Brain pericyte (primary cell): ENCODE data around the gene MYO1A.
"Not testable (repeated sequence)": the region's sequence is repeated elsewhere in the genome, so short reads cannot be mapped to it uniquely, and the experiment has no call there.

ENCODE experiments used
- DNase-seq: peaks from one replicate; pipeline ENCODE4 v3.0.0-alpha.2; 2012; ENCODE audit warnings: low read depth, low spot score

MYO1A gene

GRCh38 chr12:57087691-57088353 lies 37.9 kb upstream of the MYO1A start:
- DNase-seq, result peak; percentile 76

- DNase-seq, result no peak
These were observed 37.2 kb upstream of the MYO1A start for GRCh38 chr12:57087010-57087690.

- DNase-seq, result no peak
These were observed 36.6 kb upstream of the MYO1A start for GRCh38 chr12:57086493-57087009.

DNA sequence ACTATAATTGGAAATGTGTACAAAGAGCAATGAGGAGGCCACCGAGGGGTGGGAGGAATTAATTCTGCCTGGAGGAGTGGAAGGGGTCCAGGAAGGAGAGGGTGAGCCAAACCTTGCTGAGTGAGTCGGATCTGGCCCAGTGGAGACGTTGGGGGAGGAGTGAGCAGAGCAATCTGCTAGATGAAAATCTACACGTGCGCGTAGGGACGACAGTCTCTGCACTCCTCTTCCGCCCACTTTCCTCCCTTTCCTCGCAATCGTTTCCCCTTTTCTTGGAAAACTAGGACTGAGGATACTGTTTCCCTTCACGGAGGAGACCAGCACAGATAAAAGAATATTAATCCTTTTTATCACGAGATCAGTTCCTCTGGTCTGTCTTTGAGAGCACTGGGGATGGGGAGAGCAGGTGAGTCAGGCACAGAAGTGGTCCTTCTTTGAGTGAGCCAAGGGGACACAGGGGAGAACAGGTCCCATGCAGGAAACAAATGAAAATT lies 36.1 kb upstream of the MYO1A start:
- DNase-seq, result no peak

DNA sequence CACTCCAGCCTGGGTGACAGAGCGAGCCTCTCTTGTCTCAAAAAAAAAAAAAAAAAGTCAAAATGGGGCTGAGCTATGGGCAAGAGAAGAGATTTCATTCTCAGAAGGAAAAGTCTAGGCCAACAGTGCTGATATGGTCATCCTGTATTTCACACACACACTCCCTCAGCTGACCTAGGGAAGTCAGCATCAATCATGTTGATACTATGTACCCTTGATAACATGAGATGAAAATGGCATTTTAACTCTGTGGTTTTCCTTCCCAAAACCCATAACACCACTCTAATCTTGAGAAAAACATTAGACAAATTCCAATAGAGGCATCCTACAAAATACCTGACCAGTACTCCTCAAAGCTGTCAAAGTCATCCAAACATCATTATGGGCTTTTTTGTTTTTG lies 30.9 kb upstream of the MYO1A start:
- no peak for DNase-seq

DNA sequence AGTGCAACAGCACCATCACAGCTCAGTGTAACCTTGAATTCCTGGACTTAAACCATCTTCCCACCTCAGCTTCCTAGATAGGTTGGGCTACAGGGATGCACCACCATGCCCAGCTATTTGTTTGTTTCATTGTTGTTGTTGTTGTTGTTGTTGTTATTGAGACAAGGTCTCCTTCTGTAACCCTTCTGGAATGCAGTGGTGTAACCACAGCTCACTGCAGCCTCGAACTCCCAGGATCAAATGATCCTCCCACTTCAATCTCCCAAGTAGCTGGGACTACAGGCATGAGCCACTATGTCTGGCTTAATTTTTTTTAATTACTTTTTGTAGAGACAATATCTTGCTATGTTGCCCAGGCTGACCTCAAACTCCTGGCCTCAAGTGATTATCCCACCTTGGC lies 29.9 kb upstream of the MYO1A start:
- DNase-seq, result no peak

GRCh38 chr12:57078519-57079404 lies 28.8 kb upstream of the MYO1A start, which contains the start of gene NEMP1:
NEMP1 (minus strand) TSS chr12:57078791; CDS start chr12:57078745, 46 bp downstream.
- DNase-seq, result peak; percentile 99

GRCh38 chr12:57073566-57074450 lies 23.9 kb upstream of the MYO1A start:
- DNase-seq, result not testable (repeated sequence)

DNA sequence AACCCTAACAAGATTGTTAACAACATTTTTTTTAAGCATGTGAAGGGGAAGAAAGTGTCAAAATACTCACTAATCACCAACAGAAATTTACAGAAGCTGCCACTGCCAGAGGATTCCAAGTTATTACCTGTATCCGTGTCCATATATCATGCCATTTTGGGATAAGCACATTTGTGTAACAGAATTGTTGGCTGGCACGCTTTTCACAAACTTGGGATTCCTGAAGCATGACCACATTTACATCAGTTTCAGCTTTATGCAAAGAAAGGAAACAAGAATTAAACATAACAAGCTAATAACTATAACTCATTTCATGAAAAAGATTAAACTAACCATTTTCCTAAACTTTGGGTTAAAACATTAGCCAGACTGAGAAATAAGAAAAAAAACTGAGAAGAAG lies 22.7 kb upstream of the MYO1A start:
- DNase-seq, result no peak

DNA sequence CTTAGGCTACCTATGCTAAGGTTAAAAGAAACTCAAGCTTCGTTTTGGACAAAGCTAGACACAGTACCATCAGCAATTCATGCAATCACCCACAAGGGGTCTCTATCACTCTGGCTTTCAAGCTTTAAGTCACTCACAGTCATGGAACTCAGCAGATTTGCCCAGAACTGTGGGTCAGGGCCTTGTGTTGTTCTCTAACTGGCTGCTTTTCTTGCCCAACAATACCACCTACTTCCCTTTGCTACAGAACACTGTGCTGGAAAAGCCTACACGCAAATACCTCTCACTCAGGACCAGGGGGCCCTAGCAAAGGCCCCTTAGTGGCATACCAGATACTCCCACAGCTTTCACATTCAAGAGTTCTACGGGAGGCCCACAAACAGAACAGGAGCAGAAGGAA lies 19.6 kb upstream of the MYO1A start:
- DNase-seq, result peak; percentile 44

- no peak for DNase-seq
These were observed 16.3 kb upstream of the MYO1A start for GRCh38 chr12:57066245-57066644.

DNA sequence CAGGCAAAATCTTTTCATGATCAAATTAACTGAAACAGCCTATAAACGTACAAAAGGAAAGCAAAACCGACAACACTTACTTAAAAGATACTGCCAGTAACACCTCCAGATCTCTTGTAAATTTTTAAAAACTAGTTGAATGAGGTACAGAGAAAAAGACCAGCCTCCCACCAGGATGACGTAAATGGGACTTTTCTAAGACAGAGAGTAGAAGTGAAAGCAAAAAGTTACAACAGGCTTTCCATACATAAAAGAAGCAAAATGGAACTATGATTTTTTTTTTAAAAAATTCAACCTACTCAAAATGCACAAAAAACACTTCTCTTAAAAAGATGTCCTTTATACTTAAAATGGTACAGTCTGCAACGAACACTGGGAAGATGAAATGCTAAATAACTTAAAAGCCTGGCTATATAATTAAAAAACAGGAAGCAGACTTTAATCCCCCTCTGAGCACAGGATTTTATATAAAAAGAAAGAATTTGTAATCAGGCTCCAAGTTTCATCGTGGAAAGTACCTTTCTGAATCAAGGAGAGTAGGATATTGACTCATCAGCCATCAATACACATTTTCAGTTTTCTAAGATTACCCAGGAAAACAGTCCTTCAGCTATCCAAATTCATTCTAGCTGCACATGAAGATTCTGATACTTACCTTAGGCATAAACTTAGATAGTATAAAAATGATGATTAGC lies 14.2 kb upstream of the MYO1A start:
- no peak for DNase-seq

DNA sequence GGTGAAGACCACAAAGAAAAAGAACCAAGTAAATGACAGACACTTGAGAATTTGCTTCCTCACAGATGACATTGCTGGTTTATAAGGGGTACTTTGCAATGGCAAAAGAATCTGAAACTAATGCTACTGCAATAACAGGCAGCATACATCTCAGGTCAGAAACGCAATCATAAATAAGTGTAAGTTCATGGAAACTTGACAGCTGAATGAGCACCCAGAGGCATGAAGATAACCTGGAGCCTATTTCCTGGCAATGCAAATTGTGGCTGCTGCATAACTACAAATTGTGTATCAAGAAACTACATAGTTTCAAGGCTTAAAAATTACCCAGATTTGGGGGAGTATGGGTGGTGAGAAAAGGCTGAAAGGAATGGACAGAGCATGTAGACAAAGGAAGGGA lies 8.5 kb upstream of the MYO1A start:
- DNase-seq, result no peak

- DNase-seq, result no peak
These were observed 7.3 kb upstream of the MYO1A start for GRCh38 chr12:57057067-57057751.

DNA sequence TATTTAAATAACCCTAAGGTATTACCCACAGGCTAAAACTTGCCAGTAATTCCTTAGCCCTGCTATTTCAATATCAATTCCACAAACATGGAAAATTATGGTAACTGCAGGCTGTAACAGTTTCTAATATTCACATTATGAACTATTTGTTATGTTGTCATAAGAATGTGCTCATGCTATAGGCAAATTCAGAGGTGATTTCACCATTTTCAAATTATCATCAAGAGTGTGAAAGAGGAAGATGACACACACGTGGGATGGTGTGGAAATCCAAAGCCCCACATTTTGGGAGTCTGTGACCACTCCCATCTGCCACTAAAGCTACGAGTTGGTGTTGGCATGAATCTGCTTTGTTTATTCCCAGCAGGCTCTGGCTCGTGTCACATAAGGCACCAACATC lies 5.9 kb upstream of the MYO1A start:
- no peak for DNase-seq

GRCh38 chr12:57053901-57054300 lies 4.0 kb upstream of the MYO1A start:
- not testable (repeated sequence) for DNase-seq

GRCh38 chr12:57053146-57053545 lies 3.2 kb upstream of the MYO1A start:
- DNase-seq, result not testable (repeated sequence)

DNA sequence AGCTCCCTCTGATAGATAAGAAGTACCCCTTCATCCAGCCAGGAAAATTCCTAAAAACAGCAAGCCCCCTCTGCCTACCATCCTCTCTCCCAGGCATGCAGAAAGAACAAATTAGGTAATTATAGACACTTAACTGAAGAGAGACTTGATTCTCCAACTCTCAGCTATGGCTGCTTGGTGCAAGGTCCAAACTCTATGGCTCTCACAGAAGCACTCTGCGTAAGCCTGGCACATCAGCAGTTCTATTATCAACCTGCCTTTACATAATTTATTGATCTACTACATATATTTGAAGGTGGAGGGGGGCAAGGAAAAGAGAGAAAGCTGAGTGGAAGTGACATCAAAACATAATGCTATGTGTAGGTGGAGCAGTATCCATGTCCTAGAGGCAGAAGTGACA lies 1.1 kb upstream of the MYO1A start:
- no peak for DNase-seq

GRCh38 chr12:57049119-57049446 lies 846 bp downstream of the MYO1A start:
- DNase-seq, result no peak
